ENCODE results near the gene TRPV2.

TRPV2 gene

DNA sequence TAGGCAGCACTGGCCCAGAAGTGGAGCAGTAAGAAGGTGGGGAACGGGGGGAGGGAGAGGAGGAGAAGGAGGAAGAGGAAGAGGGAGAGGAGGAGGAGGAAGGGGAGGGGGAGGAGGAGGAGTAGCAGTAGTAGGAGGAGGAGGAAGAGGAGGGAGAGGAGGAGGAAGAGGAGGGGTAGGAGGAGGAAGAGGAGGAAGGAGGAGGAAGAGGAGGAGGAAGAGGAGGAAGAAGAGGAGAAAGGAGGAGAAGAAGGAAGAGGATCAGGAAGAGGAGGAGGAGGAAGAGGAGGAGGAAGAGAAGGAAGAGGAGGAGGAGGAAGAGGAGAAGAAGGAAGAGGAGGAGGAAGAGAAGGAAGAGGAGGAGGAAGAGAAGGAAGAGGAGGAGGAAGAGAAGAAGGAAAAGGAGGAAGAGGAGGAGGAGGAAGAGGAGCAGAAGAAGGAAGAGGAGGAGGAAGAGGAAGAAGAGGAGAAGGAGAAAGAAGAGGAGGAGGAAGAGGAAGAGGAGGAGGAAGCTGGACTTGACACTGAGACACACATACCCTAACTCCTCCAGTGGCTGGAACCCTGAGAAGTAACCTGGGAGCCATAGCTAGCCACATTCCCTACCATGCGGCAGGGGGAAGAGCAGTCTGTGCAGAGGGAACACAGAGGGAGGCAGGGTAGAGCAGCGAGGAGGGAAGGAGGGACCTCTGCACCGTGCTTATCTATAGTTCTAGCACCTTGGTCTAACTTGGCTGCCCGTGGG lies 40.8 kb downstream of the TRPV2 start:
- no peak for DNase-seq (ENCODE audit: low read depth)

DNA sequence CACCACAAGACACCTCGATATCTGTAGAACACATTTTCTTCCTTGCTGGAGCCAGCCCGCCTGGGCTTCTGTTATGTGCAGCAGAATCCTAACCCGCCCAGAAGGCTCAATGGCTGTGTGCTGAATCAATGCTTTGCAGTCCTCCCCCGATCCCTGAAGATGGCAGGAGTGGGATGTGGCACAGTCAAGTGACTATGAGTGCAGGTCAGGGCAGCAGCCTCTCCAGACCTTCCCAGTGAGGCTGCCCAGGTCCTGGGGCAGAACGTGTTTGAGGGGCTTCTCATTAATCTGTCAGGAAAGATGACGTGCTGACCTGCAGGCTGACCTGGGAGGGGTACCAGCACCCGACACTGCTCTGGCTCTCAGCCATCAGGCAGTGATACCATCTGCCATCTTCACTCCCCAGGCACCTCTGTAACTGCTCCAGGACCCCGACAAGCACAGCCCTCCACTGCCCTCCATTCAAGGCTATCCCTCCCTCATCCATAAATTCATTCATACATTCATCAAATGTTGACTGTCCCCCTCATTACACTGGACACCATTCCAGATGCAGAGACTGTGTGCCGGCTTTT lies 41.5 kb downstream of the TRPV2 start:
- no peak for DNase-seq (ENCODE audit: low read depth)

- DNase-seq (ENCODE audit: low read depth): no peak
Measured at GRCh38 chr17:16459271-16459670, 43.9 kb downstream of the TRPV2 start.

GRCh38 chr17:16459855-16460550 lies 44.6 kb downstream of the TRPV2 start:
- DNase-seq (ENCODE audit: low read depth): no peak

DNA sequence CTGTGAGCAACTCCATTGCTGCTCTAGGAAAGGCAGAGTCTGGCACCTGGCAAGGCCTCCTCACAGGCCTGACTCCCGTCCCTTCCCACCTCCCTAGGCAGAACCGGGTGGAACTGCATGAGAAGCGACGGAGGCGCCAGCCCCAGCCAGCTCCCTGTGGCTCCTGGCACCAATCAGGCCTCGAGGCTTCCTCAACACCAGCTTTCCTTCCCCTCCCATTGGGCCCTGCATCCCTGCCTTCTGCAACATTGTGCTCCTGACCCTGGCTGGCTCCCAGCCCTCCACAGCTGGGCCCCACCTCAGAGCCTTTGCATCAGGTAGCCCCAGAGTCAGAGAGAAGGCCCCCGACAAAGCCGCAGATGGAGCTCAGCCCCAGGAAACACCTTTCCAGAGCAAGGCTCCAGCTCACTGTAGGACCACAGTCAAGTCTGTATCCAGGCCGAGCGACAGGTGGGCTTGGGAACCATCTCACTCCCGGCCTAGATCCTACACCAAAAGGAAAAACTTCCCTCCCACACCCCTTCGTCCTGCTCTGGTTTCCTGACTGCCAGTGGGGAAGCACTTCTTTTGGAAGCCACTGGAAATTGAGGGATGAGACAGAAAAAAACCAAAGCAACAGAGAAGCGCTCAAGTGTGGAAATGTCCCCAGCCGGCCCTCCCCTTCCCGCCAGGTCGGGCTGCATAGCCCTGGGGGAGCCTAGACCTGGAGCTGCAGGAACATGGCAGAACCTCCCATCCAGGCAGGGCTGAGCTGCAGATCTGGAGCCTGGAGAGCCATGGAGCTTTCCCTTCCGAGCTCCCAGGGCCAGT lies 45.6 kb downstream of the TRPV2 start:
- DNase-seq (ENCODE audit: low read depth): no peak

GRCh38 chr17:16461606-16461866 lies 46.2 kb downstream of the TRPV2 start:
- DNase-seq (ENCODE audit: low read depth): no peak

DNA sequence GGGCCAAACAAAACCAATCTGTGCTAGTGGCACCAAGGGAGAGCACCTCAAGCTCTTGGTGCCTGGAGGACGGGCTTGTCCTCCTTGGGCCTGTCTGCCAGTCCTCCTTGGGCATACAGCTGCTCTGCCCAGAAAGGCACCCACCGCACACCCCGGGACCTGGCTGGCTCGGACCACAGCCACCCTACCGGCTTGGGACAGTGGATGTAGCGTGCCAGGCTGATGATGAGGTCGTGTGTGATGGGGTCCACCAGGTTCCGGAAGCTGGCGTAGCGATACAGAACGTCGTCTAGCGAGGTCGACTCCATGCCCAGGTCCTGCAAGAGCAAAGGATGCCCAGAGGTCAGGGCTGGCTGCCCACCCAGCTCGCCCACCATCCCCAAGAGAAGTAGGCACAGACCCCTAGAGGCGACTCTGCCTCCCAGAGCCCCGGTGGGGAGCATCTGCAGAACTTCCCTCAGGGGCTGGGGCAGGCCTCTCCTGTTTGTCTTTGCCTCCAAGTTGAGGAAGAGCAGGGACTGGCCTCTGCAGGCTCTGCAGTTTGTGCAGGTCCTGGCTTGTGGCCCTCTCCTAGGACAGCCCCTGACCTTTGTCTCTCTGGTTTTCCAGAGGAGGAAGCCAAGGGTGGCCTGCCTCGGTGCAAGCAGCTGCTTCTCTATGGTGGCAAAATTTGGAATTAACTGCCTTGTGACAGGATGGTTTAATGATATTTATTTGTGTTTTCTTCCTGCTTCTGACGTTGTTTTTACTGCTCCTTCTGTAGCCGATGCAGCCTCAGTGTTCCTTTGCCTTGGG lies 46.9 kb downstream of the TRPV2 start:
- DNase-seq (ENCODE audit: low read depth): no peak

- DNase-seq (ENCODE audit: low read depth): no peak
Measured at GRCh38 chr17:16463358-16464302, 48.3 kb downstream of the TRPV2 start.

- no peak for DNase-seq (ENCODE audit: low read depth)
Measured at GRCh38 chr17:16464303-16465051, 49.1 kb downstream of the TRPV2 start.

DNA sequence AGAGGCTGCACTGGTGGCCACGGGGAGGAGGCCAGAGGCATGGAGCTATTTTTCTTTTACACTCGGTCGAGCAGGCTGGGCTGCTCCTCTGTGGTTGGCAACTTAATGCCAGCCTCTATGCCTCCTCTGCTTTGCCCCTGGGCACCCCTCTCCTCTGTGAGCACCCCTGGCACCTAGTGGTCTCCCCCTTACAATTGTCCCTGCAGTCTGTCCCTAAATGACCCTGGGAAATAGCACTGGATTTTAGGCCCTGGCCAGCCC lies 49.6 kb downstream of the TRPV2 start:
- no peak for DNase-seq (ENCODE audit: low read depth)

GRCh38 chr17:16465861-16466338 lies 50.5 kb downstream of the TRPV2 start:
- no peak for DNase-seq (ENCODE audit: low read depth)

DNA sequence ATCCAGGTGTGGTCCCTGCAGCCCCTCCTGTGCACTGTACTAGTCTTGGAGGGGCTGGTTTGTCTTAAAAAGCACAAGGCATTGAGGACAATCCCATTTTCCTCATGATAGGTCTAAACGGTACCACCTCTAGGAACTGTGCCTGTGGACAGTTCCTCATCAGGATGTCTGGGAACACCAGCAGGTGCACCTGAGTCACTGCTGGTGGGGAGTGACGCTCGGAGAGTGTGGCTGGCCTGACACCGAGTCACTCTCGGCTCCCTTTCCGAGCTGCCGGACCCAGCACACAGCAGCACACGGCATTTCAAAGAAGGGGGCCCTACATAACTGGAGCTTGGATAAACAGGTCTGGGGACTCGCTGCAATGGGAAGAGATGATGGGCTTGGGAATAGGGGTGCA lies 51.0 kb downstream of the TRPV2 start:
- no peak for DNase-seq (ENCODE audit: low read depth)

GRCh38 chr17:16467044-16467443 lies 51.7 kb downstream of the TRPV2 start:
- no peak for DNase-seq (ENCODE audit: low read depth)

- no peak for DNase-seq (ENCODE audit: low read depth)
Measured at GRCh38 chr17:16467886-16468285, 52.5 kb downstream of the TRPV2 start.

DNA sequence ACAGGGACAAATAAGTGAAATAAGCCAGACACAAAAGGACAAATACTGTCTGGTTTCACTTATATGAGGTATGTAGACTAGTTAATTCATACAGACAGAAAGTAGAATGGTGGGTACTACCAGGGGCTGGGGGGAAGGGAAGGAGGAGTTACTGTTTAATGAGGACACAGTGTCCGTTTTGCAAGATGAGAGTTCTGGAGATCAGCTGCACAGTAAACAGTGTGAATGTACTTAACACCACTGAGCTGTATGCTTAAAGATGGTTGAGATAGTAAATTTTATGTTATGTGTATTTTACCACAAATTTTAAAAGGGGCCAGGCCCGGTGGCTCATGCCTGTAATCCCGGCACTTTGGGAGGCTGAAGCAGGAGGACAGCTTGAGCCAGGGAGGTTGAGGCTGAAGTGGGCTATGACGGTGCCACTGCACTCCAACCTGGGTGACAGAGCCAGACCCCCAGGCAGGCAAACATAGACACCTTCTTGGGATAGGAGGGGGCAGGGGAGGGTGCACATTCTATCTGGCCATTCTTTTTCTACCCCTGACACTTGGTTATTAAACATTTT lies 53.1 kb downstream of the TRPV2 start:
- no peak for DNase-seq (ENCODE audit: low read depth)

DNA sequence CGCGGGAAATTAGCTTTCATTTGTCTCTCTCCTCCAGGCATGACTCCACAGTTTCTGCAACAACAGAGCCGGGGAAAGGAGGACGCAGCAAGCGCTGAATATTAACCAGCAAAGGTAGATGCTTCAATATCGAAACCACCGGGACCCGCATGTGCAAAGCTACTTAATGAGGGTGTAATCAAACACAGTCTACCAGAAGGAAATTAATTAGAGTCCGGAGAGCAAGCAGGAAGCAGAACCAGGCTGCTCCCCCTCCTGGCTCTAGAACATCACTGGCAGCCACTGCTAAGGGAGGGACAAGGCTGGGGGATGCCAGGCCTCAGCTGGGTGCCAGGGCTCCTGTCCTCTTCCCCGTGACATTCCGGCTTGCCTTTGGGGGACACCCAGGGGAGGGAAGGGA lies 54.9 kb downstream of the TRPV2 start:
- no peak for DNase-seq (ENCODE audit: low read depth)

DNA sequence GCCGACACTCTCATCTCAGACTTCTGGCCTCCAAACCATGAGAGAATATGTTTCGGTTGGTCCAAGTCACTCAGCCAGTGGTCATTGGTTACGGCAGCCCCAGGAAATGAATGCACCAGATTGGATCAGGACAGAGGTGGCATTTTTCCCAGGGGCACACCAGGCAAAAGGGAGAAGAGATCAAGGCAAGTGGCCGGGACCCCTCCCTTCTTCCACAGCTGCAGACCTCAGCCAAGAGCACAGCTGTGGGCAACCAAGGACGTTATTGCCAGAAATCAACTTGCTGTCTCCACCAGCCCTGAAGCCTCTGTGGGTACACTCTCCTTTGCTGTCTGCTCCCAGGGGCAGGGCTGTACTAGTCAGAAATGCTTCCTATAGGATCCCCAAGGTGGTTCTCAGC lies 55.9 kb downstream of the TRPV2 start:
- no peak for DNase-seq (ENCODE audit: low read depth)

GRCh38 chr17:16472539-16472938 lies 57.2 kb downstream of the TRPV2 start:
- no peak for DNase-seq (ENCODE audit: low read depth)

GRCh38 chr17:16473044-16474011 lies 58.0 kb downstream of the TRPV2 start:
- no peak for DNase-seq (ENCODE audit: low read depth)

All from stimulated activated CD8-positive, alpha-beta memory T cell treated with anti-CD3 and anti-CD28 coated beads, Interleukin-12 subunit alpha, Interleukin-12 subunit beta, amount 100 ng/mL, for 4 hours (primary cell).